Thyroid gland (tissue), 4 donors: ENCODE data around the gene PIP.
"Not testable (repeated sequence)": the region's sequence is repeated elsewhere in the genome, so short reads cannot be mapped to it uniquely, and the experiment has no call there.

Experiments
- CTCF ChIP-seq, 6 experiments: fragments of 200-600 bp in 3 of 6; fragments of 450-650 bp in 3 of 6; sonication (generic) in 3 of 6; IDR thresholded peaks; one replicate each; pipeline ENCODE4 v1.5.1; 2016 to 2019; ENCODE audit warnings: antibody characterized with exemption in 6 of 6, mild to moderate bottlenecking in 2 of 6, inconsistent platforms in 1 of 6, moderate library complexity in 1 of 6
- POLR2A ChIP-seq, 2 donors: fragments of 450-650 bp; IDR thresholded peaks; one replicate each; pipeline ENCODE4 v1.6.1; 2017; ENCODE audit warnings: antibody characterized with exemption in 2 of 2, mild to moderate bottlenecking in 2 of 2, moderate library complexity in 1 of 2

DNA sequence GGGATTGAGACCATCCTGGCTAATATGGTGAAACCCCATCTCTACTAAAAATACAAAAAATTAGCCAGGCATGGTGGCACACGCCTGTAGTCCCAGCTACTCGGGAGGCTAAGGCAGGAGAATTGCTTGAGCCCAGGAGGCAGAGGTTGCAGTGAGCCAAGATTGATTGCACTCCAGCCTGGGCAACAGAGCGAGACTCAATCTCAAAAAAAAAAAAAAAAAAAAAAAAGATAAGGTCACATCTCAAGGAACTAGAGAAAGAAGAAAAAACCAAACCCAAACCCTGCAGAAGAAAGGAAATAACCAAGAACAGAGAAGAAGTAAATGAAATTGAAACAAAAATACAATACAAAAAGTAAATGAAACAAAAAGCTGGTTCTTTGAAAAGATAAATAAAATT, 46.3 kb upstream of the PIP start:
- not testable (repeated sequence) for TF ChIP-seq CTCF, POLR2A (IDR thresholded peaks at IDR 0.05)
